Heart left ventricle (tissue), 13 donors: Measurements from ENCODE around the gene MTG1.

Source experiments
- POLR2A ChIP-seq, 2 donors: fragments of 450-650 bp; IDR thresholded peaks; one replicate each; pipeline ENCODE4 v1.6.1; 2017; ENCODE audit warnings: antibody characterized with exemption in 2 of 2, mild to moderate bottlenecking in 2 of 2, moderate library complexity in 2 of 2
- TF ChIP-seq, protein P1 (sequence below), 12 donors: fragments of 200-600 bp; sonication (generic) in 4 of 12; IDR thresholded peaks; one replicate each; pipeline versions ENCODE4 v1.5.0 to v1.8.0; 2018 to 2022; ENCODE audit warnings: antibody characterized with exemption in 12 of 12, mild to moderate bottlenecking in 5 of 12
- donor health status: ischemic (EF 13 %, LVEDD 7.1; RV severe dilation, severe dysfunction).
- donor health status: DM: no; HTN: yes; CAD: no.
- donor health status: DM: no; HTN: no; CAD: no.
- donor health status: ischemic (EF 25% LVEDD 6.9; RV normal size, moderate dysfunction).
- donor health status: ischemic (EF 25% LVEDD 5.7; RV mildly dilated, moderate dysfunction).
- donor health status: ischemic (EF 35%, LVEDD 5.7; RV mildly dilated, moderate dysfunction).
- donor health status: nonischemic (EF 11% LVEDD 7.7; RV severe dilation, severe dysfunction).
- donor health status: DM: yes; HTN: yes; CAD: no.
- donor health status: PGD.
- donor health status: ischemic (EF 29% LVEDD 5.4; RV normal size, mild dysfunction).
- donor health status: nonischemic (EF 23%, LVEDD 6.1; RV moderate dilation, normal function).

DNA sequence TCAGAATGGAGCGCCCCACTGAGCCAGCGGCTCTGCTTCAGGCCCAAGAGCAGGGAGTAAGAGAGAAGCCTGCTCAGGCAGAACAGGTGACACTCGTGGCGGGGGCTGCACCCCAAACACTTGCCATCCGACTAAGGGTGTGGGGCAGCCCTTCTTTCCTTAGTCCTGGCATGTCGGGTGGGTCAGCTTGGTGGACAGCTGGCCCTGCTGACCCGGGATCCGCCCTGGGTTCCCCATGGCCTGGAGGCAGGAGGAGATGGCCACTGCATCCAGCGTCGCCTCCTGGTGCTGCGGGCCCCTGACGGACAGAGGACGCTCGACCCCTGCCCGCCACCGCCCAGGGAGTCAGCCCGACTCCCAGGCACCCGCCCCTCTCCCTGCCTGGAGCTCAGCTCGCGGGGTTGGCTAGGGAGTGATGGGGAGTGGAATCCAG is 16.1 kb upstream of the MTG1 start:
- TF ChIP-seq, protein P1, sequence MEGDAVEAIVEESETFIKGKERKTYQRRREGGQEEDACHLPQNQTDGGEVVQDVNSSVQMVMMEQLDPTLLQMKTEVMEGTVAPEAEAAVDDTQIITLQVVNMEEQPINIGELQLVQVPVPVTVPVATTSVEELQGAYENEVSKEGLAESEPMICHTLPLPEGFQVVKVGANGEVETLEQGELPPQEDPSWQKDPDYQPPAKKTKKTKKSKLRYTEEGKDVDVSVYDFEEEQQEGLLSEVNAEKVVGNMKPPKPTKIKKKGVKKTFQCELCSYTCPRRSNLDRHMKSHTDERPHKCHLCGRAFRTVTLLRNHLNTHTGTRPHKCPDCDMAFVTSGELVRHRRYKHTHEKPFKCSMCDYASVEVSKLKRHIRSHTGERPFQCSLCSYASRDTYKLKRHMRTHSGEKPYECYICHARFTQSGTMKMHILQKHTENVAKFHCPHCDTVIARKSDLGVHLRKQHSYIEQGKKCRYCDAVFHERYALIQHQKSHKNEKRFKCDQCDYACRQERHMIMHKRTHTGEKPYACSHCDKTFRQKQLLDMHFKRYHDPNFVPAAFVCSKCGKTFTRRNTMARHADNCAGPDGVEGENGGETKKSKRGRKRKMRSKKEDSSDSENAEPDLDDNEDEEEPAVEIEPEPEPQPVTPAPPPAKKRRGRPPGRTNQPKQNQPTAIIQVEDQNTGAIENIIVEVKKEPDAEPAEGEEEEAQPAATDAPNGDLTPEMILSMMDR (IDR thresholded peaks at IDR 0.05), result no peak
- TF ChIP-seq POLR2A (IDR thresholded peaks at IDR 0.05), result no peak
